ENCODE measurements around the gene MRPL4.

MRPL4 gene

DNA sequence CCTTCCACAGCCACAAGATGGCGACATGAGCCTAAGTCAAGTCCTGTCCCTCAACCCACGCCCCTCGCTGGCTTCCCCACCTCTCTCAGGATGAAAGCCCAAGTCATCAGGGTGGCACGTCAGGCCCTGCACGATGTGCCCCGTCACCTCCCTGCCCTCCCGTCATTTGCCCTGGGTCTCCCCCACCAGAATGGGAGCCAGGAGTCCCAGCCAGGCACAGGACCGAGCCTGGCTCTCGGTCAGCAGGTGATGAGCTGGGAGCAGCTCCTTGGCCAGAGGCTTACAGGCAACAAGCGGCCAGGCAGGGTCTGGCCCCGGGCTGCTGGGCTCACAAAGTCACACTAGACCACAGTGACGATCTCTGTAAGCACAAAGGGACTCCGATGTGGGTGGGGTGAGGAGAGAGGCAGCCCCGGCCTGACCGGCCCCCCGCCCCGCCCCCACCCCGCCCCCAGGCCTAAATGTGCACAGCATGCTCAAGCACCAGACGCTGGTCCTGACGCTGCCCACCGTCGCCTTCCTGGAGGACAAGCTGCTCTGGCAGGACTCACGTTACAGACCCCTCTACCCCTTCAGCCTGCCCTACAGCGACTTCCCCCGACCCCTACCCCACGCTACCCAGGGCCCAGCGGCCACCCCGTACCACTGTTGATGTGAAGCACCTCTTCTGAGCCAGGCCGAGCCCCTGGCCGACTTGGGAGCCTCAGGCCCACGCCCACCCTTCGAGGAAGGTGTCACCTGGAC lies 7.3 kb downstream of the MRPL4 start:
- H3K9me3 ChIP-seq (ENCODE audit: low read length): no peaks in the 10 kb centered on the region
- H3K4me1 ChIP-seq (ENCODE audit: insufficient read depth, low read length): peaks cover 2% of the 10 kb centered on the region
- no peak overlapping the region for H2AFZ ChIP-seq (ENCODE audit: low read depth, low read length)
- H3K4me3 ChIP-seq (ENCODE audit: low read length): no peak overlapping the region
- no peaks in the 10 kb centered on the region for H3K27me3 ChIP-seq (ENCODE audit: insufficient read depth, low read length)
- peaks cover 38% of the 10 kb centered on the region for H3K36me3 ChIP-seq (ENCODE audit: insufficient read depth, low read length)

DNA sequence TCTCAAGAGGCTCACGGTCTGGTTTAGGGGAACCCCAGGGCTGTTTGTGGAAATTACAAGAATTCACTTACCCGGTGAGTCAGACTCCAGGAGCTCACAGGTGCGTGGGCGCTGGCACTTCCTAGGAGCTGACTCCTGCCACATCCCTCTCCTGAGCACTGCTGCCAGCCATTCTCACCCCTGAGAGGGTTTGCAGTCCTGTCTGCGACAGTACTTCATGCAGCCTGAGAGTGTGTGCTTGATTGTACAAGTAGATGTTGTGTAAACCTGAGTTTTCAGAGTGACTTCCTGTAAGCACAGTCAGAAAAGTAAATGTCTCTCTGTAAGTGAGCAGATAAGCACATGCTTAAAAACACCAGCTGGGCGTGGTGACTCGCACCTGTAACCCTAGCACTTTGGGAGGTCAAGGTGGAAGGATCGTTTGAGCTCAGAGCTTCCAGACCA lies 8.1 kb downstream of the MRPL4 start:
- no peak overlapping the region for H3K4me3 ChIP-seq (ENCODE audit: low read length)
- peaks cover 33% of the 10 kb centered on the region for H3K36me3 ChIP-seq (ENCODE audit: insufficient read depth, low read length)
- peaks cover 2% of the 10 kb centered on the region for H3K4me1 ChIP-seq (ENCODE audit: insufficient read depth, low read length)
- no peaks in the 10 kb centered on the region for H3K9me3 ChIP-seq (ENCODE audit: low read length)
- H2AFZ ChIP-seq (ENCODE audit: low read depth, low read length): no peak overlapping the region
- no peaks in the 10 kb centered on the region for H3K27me3 ChIP-seq (ENCODE audit: insufficient read depth, low read length)

DNA sequence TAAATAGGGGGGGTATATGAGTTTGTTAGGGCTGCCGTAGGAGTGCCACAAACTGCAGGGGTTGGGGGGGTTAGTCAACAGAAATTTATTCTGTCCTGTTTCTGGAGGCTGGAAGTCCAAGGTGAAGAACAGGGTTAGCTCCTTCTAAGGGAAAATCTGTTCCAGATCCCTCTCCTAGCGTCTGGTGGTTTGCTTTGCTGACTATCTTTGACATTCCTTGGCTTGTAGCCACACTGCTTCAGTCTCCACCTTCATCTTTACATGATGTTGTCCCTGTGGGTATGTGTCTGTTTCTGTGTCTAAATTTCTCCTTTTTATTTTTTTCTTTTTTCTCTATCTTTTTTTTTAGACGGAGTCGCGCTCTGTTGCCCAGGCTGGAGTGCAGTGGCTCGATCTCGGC lies 10.8 kb downstream of the MRPL4 start:
- H3K9me3 ChIP-seq (ENCODE audit: low read length): no peaks in the 10 kb centered on the region
- no peak overlapping the region for H2AFZ ChIP-seq (ENCODE audit: low read depth, low read length)
- no peaks in the 10 kb centered on the region for H3K27me3 ChIP-seq (ENCODE audit: insufficient read depth, low read length)
- H3K4me1 ChIP-seq (ENCODE audit: insufficient read depth, low read length): peaks cover 2% of the 10 kb centered on the region
- H3K4me3 ChIP-seq (ENCODE audit: low read length): no peak overlapping the region
- H3K36me3 ChIP-seq (ENCODE audit: insufficient read depth, low read length): peaks cover 10% of the 10 kb centered on the region

DNA sequence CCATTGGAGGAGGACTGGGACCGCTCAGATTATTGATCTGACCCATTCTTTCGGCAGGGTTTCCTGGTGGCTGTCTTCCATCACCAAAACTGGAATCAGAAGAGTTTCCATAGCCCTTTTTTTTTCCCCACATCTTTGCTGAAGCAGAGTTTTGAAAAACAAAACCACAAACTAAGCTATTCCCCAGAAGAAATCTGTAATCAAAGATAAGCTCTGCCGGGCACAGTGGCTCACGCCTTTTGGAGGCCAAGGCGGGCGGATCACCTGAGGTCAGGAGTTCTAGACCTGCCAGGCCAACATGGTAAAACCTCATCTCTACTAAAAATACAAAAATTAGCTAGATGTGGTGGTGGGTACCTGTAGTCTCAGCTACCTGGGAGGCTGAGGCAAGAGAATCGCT lies 14.7 kb downstream of the MRPL4 start:
- Histone ChIP-seq H3K4me3 (ENCODE audit: low read length) (no peak overlapping the region), H3K4me1 (ENCODE audit: insufficient read depth, low read length) (peaks cover 12% of the 10 kb centered on the region), H3K9me3 (ENCODE audit: low read length) (no peaks in the 10 kb centered on the region), H3K27me3 (ENCODE audit: insufficient read depth, low read length) (no peaks in the 10 kb centered on the region), H3K36me3 (ENCODE audit: insufficient read depth, low read length) (no peaks in the 10 kb centered on the region), H2AFZ (ENCODE audit: low read depth, low read length) (no peak overlapping the region)

DNA sequence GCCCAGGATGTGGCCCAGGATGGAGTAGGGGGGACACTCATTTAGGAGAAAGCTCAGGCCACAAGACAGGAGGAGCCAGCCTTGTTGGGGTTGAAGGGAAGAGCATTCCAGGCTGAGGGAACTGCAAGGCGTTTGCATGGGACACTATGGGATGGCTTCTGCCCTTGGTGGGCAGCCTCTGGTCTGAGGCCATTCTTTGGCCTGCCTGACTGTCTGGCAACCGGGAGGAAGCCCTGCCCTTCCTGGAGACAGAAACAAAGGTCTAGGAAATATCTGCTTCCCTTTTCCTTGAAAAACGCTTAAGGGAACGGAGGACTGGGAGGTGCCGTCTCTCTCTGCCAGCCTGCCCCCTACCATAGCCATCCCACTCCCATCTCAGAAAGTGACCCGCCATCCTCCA lies 16.1 kb downstream of the MRPL4 start:
- Histone ChIP-seq H2AFZ (ENCODE audit: low read depth, low read length) (no peak overlapping the region), H3K36me3 (ENCODE audit: insufficient read depth, low read length) (no peaks in the 10 kb centered on the region)

DNA sequence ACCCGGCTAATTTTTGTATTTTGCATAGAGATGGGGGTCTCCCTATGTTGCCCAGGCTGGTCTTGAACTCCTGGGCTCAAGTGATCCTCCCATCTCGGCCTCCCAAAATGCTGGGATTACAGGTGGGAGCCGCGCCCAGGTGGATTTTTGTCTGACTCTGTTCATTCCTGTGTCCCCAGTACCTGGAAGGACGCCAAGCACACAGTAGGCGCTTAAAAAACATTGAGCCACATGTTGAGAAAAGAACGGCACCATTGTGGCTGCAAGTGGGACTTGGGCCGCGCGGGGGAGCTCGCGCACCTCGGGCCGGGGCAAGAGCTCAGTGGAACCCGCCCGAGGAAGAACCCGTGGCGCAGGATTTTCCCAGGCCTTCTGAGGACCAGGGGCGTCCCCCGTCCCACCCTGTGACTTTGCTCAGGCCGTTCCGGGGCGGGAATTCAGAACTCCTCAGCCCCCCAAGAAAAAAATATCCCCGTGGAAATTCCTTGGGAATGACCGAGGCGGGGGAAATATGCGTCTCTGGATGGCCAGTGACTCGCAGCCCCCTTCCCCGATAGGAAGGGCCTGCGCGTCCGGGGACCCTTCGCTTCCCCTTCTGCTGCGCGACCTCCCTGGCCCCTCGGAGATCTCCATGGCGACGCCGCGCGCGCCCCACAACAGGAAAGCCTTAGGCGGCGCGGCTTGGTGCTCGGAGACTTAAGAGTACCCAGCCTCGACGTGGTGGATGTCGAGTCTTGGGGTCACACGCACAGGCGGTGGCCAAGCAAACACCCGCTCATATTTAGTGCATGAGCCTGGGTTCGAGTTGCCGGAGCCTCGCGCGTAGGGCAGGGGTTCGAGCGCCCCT lies 17.5 kb downstream of the MRPL4 start:
- Histone ChIP-seq H3K27me3 (ENCODE audit: insufficient read depth, low read length) (no peaks in the 10 kb centered on the region), H2AFZ (ENCODE audit: low read depth, low read length) (peak overlapping the region; percentile 43), H3K36me3 (ENCODE audit: insufficient read depth, low read length) (no peaks in the 10 kb centered on the region), H3K4me1 (ENCODE audit: insufficient read depth, low read length) (peaks cover 12% of the 10 kb centered on the region), H3K4me3 (ENCODE audit: low read length) (peak overlapping the region; percentile 20), H3K9me3 (ENCODE audit: low read length) (no peaks in the 10 kb centered on the region)

More for the DNA sequence above, 16.1 kb downstream of the MRPL4 start:
- H3K4me1 ChIP-seq (ENCODE audit: insufficient read depth, low read length): peaks cover 12% of the 10 kb centered on the region
- no peaks in the 10 kb centered on the region for H3K9me3 ChIP-seq (ENCODE audit: low read length)
- H3K4me3 ChIP-seq (ENCODE audit: low read length): no peak overlapping the region
- no peaks in the 10 kb centered on the region for H3K27me3 ChIP-seq (ENCODE audit: insufficient read depth, low read length)

DNA sequence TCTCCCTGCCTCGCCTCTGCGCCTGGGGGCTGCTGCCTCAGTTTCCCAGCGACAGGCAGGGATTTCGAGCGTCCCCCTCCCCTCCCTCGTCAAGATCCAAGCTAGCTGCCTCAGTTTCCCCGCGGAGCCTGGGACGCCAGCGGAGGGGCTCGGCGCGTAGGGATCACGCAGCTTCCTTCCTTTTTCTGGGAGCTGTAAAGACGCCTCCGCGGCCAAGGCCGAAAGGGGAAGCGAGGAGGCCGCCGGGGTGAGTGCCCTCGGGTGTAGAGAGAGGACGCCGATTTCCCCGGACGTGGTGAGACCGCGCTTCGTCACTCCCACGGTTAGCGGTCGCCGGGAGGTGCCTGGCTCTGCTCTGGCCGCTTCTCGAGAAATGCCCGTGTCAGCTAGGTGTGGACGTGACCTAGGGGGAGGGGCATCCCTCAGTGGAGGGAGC lies 18.2 kb downstream of the MRPL4 start:
- Histone ChIP-seq H3K36me3 (ENCODE audit: insufficient read depth, low read length) (no peaks in the 10 kb centered on the region), H3K27me3 (ENCODE audit: insufficient read depth, low read length) (no peaks in the 10 kb centered on the region), H3K9me3 (ENCODE audit: low read length) (no peaks in the 10 kb centered on the region), H3K4me3 (ENCODE audit: low read length) (peak overlapping the region; percentile 34), H2AFZ (ENCODE audit: low read depth, low read length) (peak overlapping the region; percentile 43), H3K4me1 (ENCODE audit: insufficient read depth, low read length) (peaks cover 12% of the 10 kb centered on the region)

DNA sequence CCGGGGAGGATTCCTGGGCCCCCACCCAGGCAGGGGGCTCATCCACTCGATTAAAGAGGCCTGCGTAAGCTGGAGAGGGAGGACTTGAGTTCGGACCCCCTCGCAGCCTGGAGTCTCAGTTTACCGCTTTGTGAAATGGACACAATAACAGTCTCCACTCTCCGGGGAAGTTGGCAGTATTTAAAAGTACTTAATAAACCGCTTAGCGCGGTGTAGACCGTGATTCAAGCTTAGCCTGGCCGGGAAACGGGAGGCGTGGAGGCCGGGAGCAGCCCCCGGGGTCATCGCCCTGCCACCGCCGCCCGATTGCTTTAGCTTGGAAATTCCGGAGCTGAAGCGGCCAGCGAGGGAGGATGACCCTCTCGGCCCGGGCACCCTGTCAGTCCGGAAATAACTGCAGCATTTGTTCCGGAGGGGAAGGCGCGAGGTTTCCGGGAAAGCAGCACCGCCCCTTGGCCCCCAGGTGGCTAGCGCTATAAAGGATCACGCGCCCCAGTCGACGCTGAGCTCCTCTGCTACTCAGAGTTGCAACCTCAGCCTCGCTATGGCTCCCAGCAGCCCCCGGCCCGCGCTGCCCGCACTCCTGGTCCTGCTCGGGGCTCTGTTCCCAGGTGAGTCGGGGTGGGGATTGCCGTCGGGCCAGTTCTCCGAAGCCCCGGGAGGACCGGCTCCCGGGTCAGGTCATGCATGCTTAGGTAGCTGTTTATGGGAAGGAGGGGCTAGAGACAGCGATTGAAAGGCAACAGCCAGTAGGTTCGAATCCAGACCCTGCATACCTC lies 18.8 kb downstream of the MRPL4 start, which contains the start of gene ICAM1:
Gene ICAM1, plus strand, starts transcription at position 505 of the 779 bp plus-strand sequence. Its CDS starts 40 bp downstream, at position 545.
- Histone ChIP-seq H3K4me3 (ENCODE audit: low read length) (peak within 1 kb of the TSS; percentile 34), H3K4me1 (ENCODE audit: insufficient read depth, low read length) (peaks cover 12% of the 10 kb centered on the region), H2AFZ (ENCODE audit: low read depth, low read length) (peak within 1 kb of the TSS; percentile 46), H3K9me3 (ENCODE audit: low read length) (no peaks in the 10 kb centered on the region), H3K36me3 (ENCODE audit: insufficient read depth, low read length) (no peaks in the 10 kb centered on the region), H3K27me3 (ENCODE audit: insufficient read depth, low read length) (no peaks in the 10 kb centered on the region)

DNA sequence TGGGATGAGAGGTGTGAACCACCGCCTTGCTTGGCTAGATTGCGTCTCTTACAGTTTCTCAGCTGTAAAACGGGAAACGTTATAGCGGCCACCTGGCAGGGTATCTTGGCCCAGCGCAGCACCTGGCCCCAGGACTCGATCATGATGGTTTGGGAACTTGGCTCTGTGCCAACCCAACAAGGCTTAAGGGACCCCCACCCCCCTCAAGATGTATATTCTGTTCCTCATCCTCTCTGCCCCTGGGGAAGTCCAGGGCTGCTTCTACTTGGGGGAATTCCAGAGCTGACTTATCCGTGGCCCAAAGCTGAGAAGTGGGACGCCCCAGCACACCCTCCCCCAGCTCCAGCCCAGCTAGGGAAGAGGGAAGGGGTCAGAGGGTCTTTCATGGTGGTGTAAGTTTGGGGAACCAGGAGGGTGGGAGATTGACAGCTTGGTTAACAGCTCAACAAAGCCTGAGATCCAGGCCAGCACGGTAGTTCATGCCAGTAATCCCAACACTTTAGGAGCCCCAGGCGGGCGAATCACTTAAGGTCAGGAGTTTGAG lies 19.6 kb downstream of the MRPL4 start:
- no peak overlapping the region for H2AFZ ChIP-seq (ENCODE audit: low read depth, low read length)
- H3K4me3 ChIP-seq (ENCODE audit: low read length): peak overlapping the region; percentile 34
- H3K9me3 ChIP-seq (ENCODE audit: low read length): no peaks in the 10 kb centered on the region
- no peaks in the 10 kb centered on the region for H3K27me3 ChIP-seq (ENCODE audit: insufficient read depth, low read length)
- H3K4me1 ChIP-seq (ENCODE audit: insufficient read depth, low read length): peaks cover 12% of the 10 kb centered on the region
- no peaks in the 10 kb centered on the region for H3K36me3 ChIP-seq (ENCODE audit: insufficient read depth, low read length)

DNA sequence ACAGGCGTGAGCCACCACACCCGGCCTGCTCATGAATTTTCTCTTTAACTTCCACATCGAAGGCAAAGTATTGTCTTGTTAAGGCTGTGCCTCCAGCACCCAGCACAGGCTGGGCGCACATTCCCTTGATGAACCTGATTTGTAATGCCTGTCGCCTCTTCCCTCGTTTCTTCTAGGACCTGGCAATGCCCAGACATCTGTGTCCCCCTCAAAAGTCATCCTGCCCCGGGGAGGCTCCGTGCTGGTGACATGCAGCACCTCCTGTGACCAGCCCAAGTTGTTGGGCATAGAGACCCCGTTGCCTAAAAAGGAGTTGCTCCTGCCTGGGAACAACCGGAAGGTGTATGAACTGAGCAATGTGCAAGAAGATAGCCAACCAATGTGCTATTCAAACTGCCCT lies 22.6 kb downstream of the MRPL4 start:
- Histone ChIP-seq H3K27me3 (ENCODE audit: insufficient read depth, low read length) (no peaks in the 10 kb centered on the region), H3K4me3 (ENCODE audit: low read length) (no peak overlapping the region), H2AFZ (ENCODE audit: low read depth, low read length) (no peak overlapping the region), H3K4me1 (ENCODE audit: insufficient read depth, low read length) (peaks cover 12% of the 10 kb centered on the region), H3K9me3 (ENCODE audit: low read length) (no peaks in the 10 kb centered on the region), H3K36me3 (ENCODE audit: insufficient read depth, low read length) (peaks cover 4% of the 10 kb centered on the region)

DNA sequence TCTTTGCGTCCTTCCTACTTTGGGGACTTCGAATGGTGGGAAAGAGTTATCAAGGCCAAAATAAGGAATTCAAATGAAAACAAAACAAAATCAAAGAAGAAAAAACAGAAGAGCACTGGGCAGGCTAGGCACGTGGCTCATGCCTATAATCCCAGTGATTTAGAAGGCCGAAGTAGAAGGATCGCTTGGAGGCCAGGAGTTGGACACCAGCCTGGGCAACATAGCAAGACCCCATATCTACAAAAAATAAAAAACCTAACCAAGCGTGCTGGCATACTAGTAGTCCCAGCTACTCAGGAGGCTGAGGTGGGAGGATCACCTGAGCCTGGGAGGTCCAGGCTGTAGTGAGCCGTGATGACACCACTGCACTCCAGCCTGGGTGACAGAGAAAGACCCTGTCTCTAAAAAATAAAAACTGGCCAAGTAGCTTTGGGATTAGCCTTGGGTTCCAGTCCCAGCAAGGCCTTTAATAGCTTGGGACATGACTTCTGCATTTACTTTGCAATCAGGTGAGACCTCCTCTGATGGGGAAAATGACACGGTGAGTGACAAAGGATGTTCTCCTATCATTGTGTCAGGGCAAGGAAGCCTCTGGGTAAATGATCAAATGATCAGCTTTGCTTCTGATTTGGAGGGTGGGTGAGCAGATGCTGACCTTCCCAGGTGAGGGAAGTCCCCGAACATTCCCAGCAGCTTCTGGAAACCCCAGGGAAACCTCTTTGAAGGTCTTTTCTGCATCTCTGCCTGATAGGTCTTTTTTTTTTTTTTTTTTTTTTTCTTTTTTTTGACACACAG lies 26.0 kb downstream of the MRPL4 start:
- peaks cover 4% of the 10 kb centered on the region for H3K36me3 ChIP-seq (ENCODE audit: insufficient read depth, low read length)
- H3K4me1 ChIP-seq (ENCODE audit: insufficient read depth, low read length): no peaks in the 10 kb centered on the region
- H3K27me3 ChIP-seq (ENCODE audit: insufficient read depth, low read length): no peaks in the 10 kb centered on the region
- H2AFZ ChIP-seq (ENCODE audit: low read depth, low read length): no peak overlapping the region
- no peaks in the 10 kb centered on the region for H3K9me3 ChIP-seq (ENCODE audit: low read length)
- no peak overlapping the region for H3K4me3 ChIP-seq (ENCODE audit: low read length)

DNA sequence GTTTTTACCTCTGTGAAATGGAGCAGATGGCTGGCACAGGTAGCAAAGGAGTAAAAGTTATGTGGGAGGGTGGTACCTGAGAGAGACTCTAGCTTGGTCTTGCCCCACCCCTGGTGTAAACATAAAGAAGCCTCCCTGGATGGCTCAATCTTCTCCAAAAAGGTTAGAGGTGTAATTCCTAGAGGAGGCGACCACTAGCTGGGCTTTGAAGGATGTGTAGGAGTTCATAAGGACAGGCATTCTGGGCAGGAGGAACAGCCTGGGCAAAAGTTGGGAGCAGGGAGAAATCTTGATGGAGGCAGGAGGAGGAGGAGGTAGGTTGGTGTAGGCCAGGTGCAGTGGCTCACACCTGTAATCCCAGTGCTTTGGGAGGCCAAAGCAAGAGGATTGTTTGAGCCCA lies 26.9 kb downstream of the MRPL4 start:
- no peak overlapping the region for H2AFZ ChIP-seq (ENCODE audit: low read depth, low read length)
- H3K27me3 ChIP-seq (ENCODE audit: insufficient read depth, low read length): no peaks in the 10 kb centered on the region
- peaks cover 7% of the 10 kb centered on the region for H3K36me3 ChIP-seq (ENCODE audit: insufficient read depth, low read length)
- no peak overlapping the region for H3K4me3 ChIP-seq (ENCODE audit: low read length)
- H3K4me1 ChIP-seq (ENCODE audit: insufficient read depth, low read length): no peaks in the 10 kb centered on the region
- no peaks in the 10 kb centered on the region for H3K9me3 ChIP-seq (ENCODE audit: low read length)

Data from neuron (in vitro differentiated cells).